Coronary artery (tissue), 2 donors: ENCODE data around the gene RPH3AL.

Experiments
- DNase-seq: peaks from one replicate; pipeline ENCODE4 v3.0.0-alpha.2; 2017; ENCODE audit warnings: low spot score
- H3K27ac ChIP-seq, 2 donors: fragments of 200-600 bp; sonication (generic); one replicate each; pipeline ENCODE4 v1.5.1; 2016 to 2019
- H3K4me3 ChIP-seq: fragments of 200-600 bp; sonication (generic); 2 replicates; pipeline ENCODE4 v1.5.1; 2016; ENCODE audit warnings: mild to moderate bottlenecking, moderate library complexity
- CTCF ChIP-seq: fragments of 200-600 bp; sonication (generic); IDR thresholded peaks from one replicate; pipeline ENCODE4 v1.5.1; 2019; ENCODE audit warnings: antibody characterized with exemption

The RPH3AL gene

GRCh38 chr17:345261-345660, 7.3 kb downstream of the RPH3AL start:
- Histone ChIP-seq H3K4me3 (no peak overlapping the region), H3K27ac (no peak overlapping the region)
- no peak for TF ChIP-seq CTCF
- no peak for DNase-seq

- DNase-seq, result no peak
- H3K4me3 ChIP-seq, result no peak overlapping the region
- TF ChIP-seq CTCF, result no peak
- H3K27ac ChIP-seq, result no peak overlapping the region
Measured at GRCh38 chr17:343875-344752, 8.5 kb downstream of the RPH3AL start.

- Histone ChIP-seq H3K4me3 (no peak overlapping the region), H3K27ac (no peak overlapping the region)
- TF ChIP-seq CTCF, result no peak
- no peak for DNase-seq
Measured at GRCh38 chr17:343211-343610, 9.4 kb downstream of the RPH3AL start.

GRCh38 chr17:340074-340473, 12.5 kb downstream of the RPH3AL start:
- H3K4me3 ChIP-seq, result no peak overlapping the region
- no peak for DNase-seq
- no peak overlapping the region for H3K27ac ChIP-seq
- no peak for TF ChIP-seq CTCF

GRCh38 chr17:339193-340061, 13.2 kb downstream of the RPH3AL start:
- no peak overlapping the region for H3K4me3 ChIP-seq
- TF ChIP-seq CTCF, result no peak
- no peak overlapping the region for H3K27ac ChIP-seq
- DNase-seq, result no peak

GRCh38 chr17:338442-339192, 14.0 kb downstream of the RPH3AL start:
- Histone ChIP-seq H3K27ac (no peak overlapping the region), H3K4me3 (no peak overlapping the region)
- TF ChIP-seq CTCF, result no peak
- DNase-seq, result no peak
